Natural killer cell (primary cell): ENCODE data around the gene VWA8. TPM values are rescaled to one million over a fixed set of nuclear protein-coding genes. Genes with fewer than 3 reads are reported as not detected.

Experiments
- ATAC-seq, 3 donors: fragments of 150-1000 bp in 2 of 3; fragments of 200-7000 bp in 1 of 3; cut with Tn5 transposase; 1 replicate in 1 of 3; 2 replicates in 2 of 3; pipeline ENCODE4 v1.10.0; 2021; ENCODE audit warnings: mild to moderate bottlenecking in 2 of 3, moderate library complexity in 2 of 3
- DNase-seq, 2 donors: peaks; one replicate each; pipeline versions ENCODE4 v3.0.0 to v3.0.0-alpha.2; 2013 to 2021; ENCODE audit warnings: mixed read lengths in 1 of 2
- H3K27ac ChIP-seq: one replicate; pipeline ENCODE4 v1.5.1; 2013; ENCODE audit warnings: mild to moderate bottlenecking, low read length
- H3K27me3 ChIP-seq: one replicate; pipeline ENCODE4 v1.6.1; 2013; ENCODE audit warnings: low read length; ENCODE audit not compliant: control insufficient read depth, insufficient read depth
- H3K36me3 ChIP-seq: one replicate; pipeline ENCODE4 v1.6.1; 2013; ENCODE audit warnings: low read length; ENCODE audit not compliant: control insufficient read depth, insufficient read depth
- H3K4me1 ChIP-seq: one replicate; pipeline ENCODE4 v1.6.1; 2013; ENCODE audit warnings: low read length; ENCODE audit not compliant: control insufficient read depth, insufficient read depth
- H3K4me3 ChIP-seq: one replicate; pipeline ENCODE4 v1.5.1; 2013; ENCODE audit warnings: low read length
- H3K9me3 ChIP-seq: one replicate; pipeline ENCODE4 v1.6.1; 2013; ENCODE audit warnings: low read length; ENCODE audit not compliant: control insufficient read depth, insufficient read depth
- H3K27ac Mint-ChIP-seq, 2 donors: one replicate each; pipeline ENCODE4 v1.8.0; 2022; ENCODE audit warnings: mild to moderate bottlenecking in 2 of 2, mixed read lengths in 2 of 2, moderate library complexity in 1 of 2
- H3K27me3 Mint-ChIP-seq, 2 donors: one replicate each; pipeline ENCODE4 v1.8.0; 2022; ENCODE audit warnings: low read depth in 2 of 2, mixed read lengths in 2 of 2
- H3K36me3 Mint-ChIP-seq: one replicate; pipeline ENCODE4 v1.8.0; 2022; ENCODE audit warnings: mixed read lengths
- H3K4me1 Mint-ChIP-seq, 2 donors: one replicate each; pipeline ENCODE4 v1.8.0; 2022; ENCODE audit warnings: mixed read lengths in 2 of 2
- H3K4me3 Mint-ChIP-seq: one replicate; pipeline ENCODE4 v1.8.0; 2022; ENCODE audit warnings: mild to moderate bottlenecking, moderate library complexity, mixed read lengths
- H3K9me3 Mint-ChIP-seq, 2 donors: one replicate each; pipeline ENCODE4 v1.8.0; 2022; ENCODE audit warnings: mixed read lengths in 2 of 2
- CTCF ChIP-seq: fragments of 200-600 bp; IDR thresholded peaks from one replicate; pipeline ENCODE4 v1.8.0; 2022; ENCODE audit warnings: antibody characterized with exemption
- WGBS: methylation state at CpG from one replicate; pipeline ENCODE4 v1.1.7; 2013; ENCODE audit warnings: missing lambda C conversion rate; ENCODE audit not compliant: insufficient coverage; 5-methylcytosine and 5-hydroxymethylcytosine counted together
- intact Hi-C: fragments of 100-400 bp; cut with micrococcal nuclease; formaldehyde crosslinking; loops from one replicate; pipeline ENCODE4 v1.14.2; 2022
- total RNA-seq, 4 donors: library from RNA; stranded (reverse); fragments of 120-200 nt in 1 of 4; gene quantifications; one replicate each; pipeline versions ENCODE4 v1.2.3 to v1.2.4, GENCODE V29; 2013 to 2022

VWA8 gene
- total RNA-seq, 3 donors from 2014 or later (not counting 1 experiment from before 2014, with no cell fraction given) = 21.9 to 27.5 (median 22.6) TPM

- Mint-ChIP-seq H3K27me3 (no peaks in the 10 kb centered on the region), H3K36me3 (no peaks in the 10 kb centered on the region), H3K4me1 (peaks cover 0 to 16% of the 10 kb centered on the region in 2 donors), H3K27ac (no peak overlapping the region), H3K4me3 (no peak overlapping the region), H3K9me3 (no peaks in the 10 kb centered on the region)
- Histone ChIP-seq H3K27me3 (no peaks in the 10 kb centered on the region), H3K27ac (no peak overlapping the region), H3K4me3 (no peak overlapping the region), H3K4me1 (no peaks in the 10 kb centered on the region), H3K9me3 (no peaks in the 10 kb centered on the region), H3K36me3 (peaks cover 8% of the 10 kb centered on the region)
- DNase-seq (no peak), ATAC-seq (no peak)
- no peak for TF ChIP-seq CTCF
- intact Hi-C loops = no loop called here
These were observed 138.3 kb downstream of the VWA8 start for GRCh38 chr13:41822560-41822959.

GRCh38 chr13:41821238-41821594 is 139.7 kb downstream of the VWA8 start:
- DNase-seq = no peak
- Mint-ChIP-seq H3K27me3 (no peaks in the 10 kb centered on the region), H3K36me3 (no peaks in the 10 kb centered on the region), H3K27ac (no peak overlapping the region), H3K4me3 (no peak overlapping the region), H3K4me1 (peaks cover 0 to 16% of the 10 kb centered on the region in 2 donors), H3K9me3 (no peaks in the 10 kb centered on the region)
- TF ChIP-seq CTCF = no peak
- no peak overlapping the region for H3K4me3 ChIP-seq
- intact Hi-C loops = no loop called here
- peaks cover 7% of the 10 kb centered on the region for H3K36me3 ChIP-seq
- no peaks in the 10 kb centered on the region for H3K27me3 ChIP-seq
- 67% methylated on average over 1 of the region's 2 CpGs for WGBS
- ATAC-seq = no peak
- H3K4me1 ChIP-seq = no peaks in the 10 kb centered on the region
- no peak overlapping the region for H3K27ac ChIP-seq
- H3K9me3 ChIP-seq = no peaks in the 10 kb centered on the region

GRCh38 chr13:41820581-41821237 is 140.2 kb downstream of the VWA8 start:
- Mint-ChIP-seq H3K36me3 (no peaks in the 10 kb centered on the region), H3K4me1 (peaks cover 0 to 16% of the 10 kb centered on the region in 2 donors)
- intact Hi-C loops = no loop called here

More at GRCh38 chr13:41820581-41821237, 140.2 kb downstream of the VWA8 start:
- ATAC-seq = no peak
- WGBS = 100% methylated on average over 1 of the region's 1 CpG
- no peaks in the 10 kb centered on the region for H3K27me3 Mint-ChIP-seq
- Histone ChIP-seq H3K4me3 (no peak overlapping the region), H3K36me3 (peaks cover 11% of the 10 kb centered on the region), H3K4me1 (no peaks in the 10 kb centered on the region), H3K9me3 (no peaks in the 10 kb centered on the region), H3K27me3 (no peaks in the 10 kb centered on the region), H3K27ac (no peak overlapping the region)
- H3K4me3 Mint-ChIP-seq = no peak overlapping the region
- H3K9me3 Mint-ChIP-seq = no peaks in the 10 kb centered on the region
- no peak for TF ChIP-seq CTCF
- no peak for DNase-seq
- H3K27ac Mint-ChIP-seq = peak overlapping the region in 1 of 2 donors; percentile 41
